Ovary (tissue), 3 donors: ENCODE results near the gene PITPNC1.

Source experiments
- EP300 ChIP-seq: sonication (generic); formaldehyde crosslinking; IDR thresholded peaks from one replicate; pipeline ENCODE4 v1.6.1; 2017; ENCODE audit warnings: antibody characterized with exemption
- POLR2A ChIP-seq: fragments of 450-650 bp; IDR thresholded peaks from one replicate; pipeline ENCODE4 v1.6.1; 2017; ENCODE audit warnings: antibody characterized with exemption, mild to moderate bottlenecking, moderate library complexity
- TF ChIP-seq, protein P1 (sequence below), 3 donors: fragments of 450-650 bp in 2 of 3; fragments of 200-600 bp in 1 of 3; IDR thresholded peaks; one replicate each; pipeline versions ENCODE4 v1.5.1 to v1.8.0; 2016 to 2022; ENCODE audit warnings: antibody characterized with exemption in 3 of 3, mild to moderate bottlenecking in 1 of 3
- donor health status: DM: no; HTN: no; CAD: no.

DNA sequence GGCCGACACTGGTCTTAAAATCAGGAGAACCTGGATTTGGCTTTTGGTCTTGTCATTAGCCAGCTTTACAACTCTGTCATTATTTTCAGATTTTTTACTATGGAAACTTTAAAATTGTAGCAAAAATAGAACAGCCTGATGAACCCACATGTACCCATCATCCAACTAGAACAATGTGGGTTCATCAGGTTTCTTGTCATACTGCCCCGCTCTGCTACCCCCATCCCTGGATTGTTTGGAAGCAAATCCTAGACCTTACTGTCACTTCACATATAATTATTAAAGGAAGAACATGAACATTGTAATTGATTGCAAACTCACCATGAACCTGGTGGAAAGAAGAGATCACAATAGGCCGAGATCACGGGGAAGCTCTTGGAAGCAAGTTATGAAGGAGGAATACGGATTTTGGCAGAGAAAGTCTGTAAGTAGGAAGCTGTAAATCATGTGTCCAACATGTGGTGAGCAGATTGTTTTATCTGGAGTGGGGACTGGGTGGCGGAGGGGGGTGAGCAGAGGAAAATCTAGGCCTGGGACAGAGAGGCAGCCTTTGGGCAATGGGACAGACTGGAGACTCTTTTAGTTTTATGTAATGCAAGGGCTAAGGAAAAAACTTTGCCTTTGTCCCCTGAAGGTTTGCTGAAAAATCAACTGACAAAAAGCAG is 67.0 kb downstream of the PITPNC1 start:
- TF ChIP-seq, protein P1, sequence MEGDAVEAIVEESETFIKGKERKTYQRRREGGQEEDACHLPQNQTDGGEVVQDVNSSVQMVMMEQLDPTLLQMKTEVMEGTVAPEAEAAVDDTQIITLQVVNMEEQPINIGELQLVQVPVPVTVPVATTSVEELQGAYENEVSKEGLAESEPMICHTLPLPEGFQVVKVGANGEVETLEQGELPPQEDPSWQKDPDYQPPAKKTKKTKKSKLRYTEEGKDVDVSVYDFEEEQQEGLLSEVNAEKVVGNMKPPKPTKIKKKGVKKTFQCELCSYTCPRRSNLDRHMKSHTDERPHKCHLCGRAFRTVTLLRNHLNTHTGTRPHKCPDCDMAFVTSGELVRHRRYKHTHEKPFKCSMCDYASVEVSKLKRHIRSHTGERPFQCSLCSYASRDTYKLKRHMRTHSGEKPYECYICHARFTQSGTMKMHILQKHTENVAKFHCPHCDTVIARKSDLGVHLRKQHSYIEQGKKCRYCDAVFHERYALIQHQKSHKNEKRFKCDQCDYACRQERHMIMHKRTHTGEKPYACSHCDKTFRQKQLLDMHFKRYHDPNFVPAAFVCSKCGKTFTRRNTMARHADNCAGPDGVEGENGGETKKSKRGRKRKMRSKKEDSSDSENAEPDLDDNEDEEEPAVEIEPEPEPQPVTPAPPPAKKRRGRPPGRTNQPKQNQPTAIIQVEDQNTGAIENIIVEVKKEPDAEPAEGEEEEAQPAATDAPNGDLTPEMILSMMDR (IDR thresholded peaks at IDR 0.05), result no peak
- TF ChIP-seq EP300 (no peak), POLR2A (no peak)
